SK-N-SH treated with all-trans-retinoic acid at 6 μM for 48 hours (cell line): ENCODE results near the gene LYL1.

Experiments
- ATAC-seq: fragments of 200-7000 bp; cut with Tn5 transposase; 3 replicates; pipeline ENCODE4 v1.9.1; 2020; ENCODE audit warnings: mild to moderate bottlenecking, moderate library complexity
- ARNTL ChIP-seq: fragments of 450-650 bp; formaldehyde crosslinking; IDR thresholded peaks from 2 replicates; pipeline ENCODE4 v1.5.0; 2020; ENCODE audit warnings: low read depth, mild to moderate bottlenecking, moderate library complexity, borderline replicate concordance
- BACH2 ChIP-seq: fragments of 250-450 bp; sonication (Bioruptor Pico); IDR thresholded peaks from 2 replicates; pipeline ENCODE4 v1.9.0; 2021; ENCODE audit warnings: mild to moderate bottlenecking, borderline replicate concordance
- CREB5 ChIP-seq: fragments of 250-450 bp; sonication (Bioruptor Pico); IDR thresholded peaks from 2 replicates; pipeline ENCODE4 v1.5.1; 2020; ENCODE audit warnings: low read depth, mild to moderate bottlenecking, moderate library complexity
- CSDC2 ChIP-seq: fragments of 250-450 bp; sonication (Bioruptor Pico); IDR thresholded peaks from 2 replicates; pipeline ENCODE4 v1.5.0; 2020; ENCODE audit warnings: mild to moderate bottlenecking, moderate library complexity
- ESRRG ChIP-seq: fragments of 250-450 bp; sonication (Bioruptor Pico); IDR thresholded peaks from 2 replicates; pipeline ENCODE4 v1.6.1; 2021; ENCODE audit warnings: mild to moderate bottlenecking
- GLIS3 ChIP-seq: fragments of 250-450 bp; sonication (Bioruptor Pico); IDR thresholded peaks from 2 replicates; pipeline ENCODE4 v1.5.0; 2020; ENCODE audit warnings: mild to moderate bottlenecking, moderate library complexity
- ISL1 ChIP-seq: fragments of 250-450 bp; sonication (Bioruptor Pico); IDR thresholded peaks from 2 replicates; pipeline ENCODE4 v2.1.2; 2022; ENCODE audit warnings: mild to moderate bottlenecking, moderate library complexity
- OSR1 ChIP-seq: fragments of 250-450 bp; sonication (Bioruptor Pico); IDR thresholded peaks from 2 replicates; pipeline ENCODE4 v1.8.0; 2022; ENCODE audit warnings: moderate library complexity, mild to moderate bottlenecking, inconsistent platforms
- PPARA ChIP-seq: fragments of 250-450 bp; sonication (Bioruptor Pico); IDR thresholded peaks from 2 replicates; pipeline ENCODE4 v1.5.0; 2020; ENCODE audit warnings: mild to moderate bottlenecking, borderline replicate concordance
- RARB ChIP-seq: fragments of 250-450 bp; sonication (Bioruptor Pico); IDR thresholded peaks from 2 replicates; pipeline ENCODE4 v1.8.0; 2021; ENCODE audit warnings: mild to moderate bottlenecking, moderate library complexity
- SNAI2 ChIP-seq: fragments of 250-450 bp; sonication (Bioruptor Pico); IDR thresholded peaks from 2 replicates; pipeline ENCODE4 v1.5.0; 2020; ENCODE audit warnings: mild to moderate bottlenecking, moderate library complexity
- TCF4 ChIP-seq: fragments of 250-450 bp; sonication (Bioruptor Pico); IDR thresholded peaks from 2 replicates; pipeline ENCODE4 v1.8.0; 2021; ENCODE audit warnings: mild to moderate bottlenecking, moderate library complexity, borderline replicate concordance
- TOX ChIP-seq: fragments of 250-450 bp; sonication (Bioruptor Pico); IDR thresholded peaks from 2 replicates; pipeline ENCODE4 v1.8.0; 2021; ENCODE audit warnings: mild to moderate bottlenecking, moderate library complexity, borderline replicate concordance
- ZC3H10 ChIP-seq: fragments of 250-450 bp; sonication (Bioruptor Pico); IDR thresholded peaks from 2 replicates; pipeline ENCODE4 v1.5.1; 2021; ENCODE audit warnings: mild to moderate bottlenecking, moderate library complexity
- ZFP3 ChIP-seq: fragments of 250-450 bp; sonication (Bioruptor Pico); IDR thresholded peaks from 2 replicates; pipeline ENCODE4 v1.5.0; 2020; ENCODE audit warnings: mild to moderate bottlenecking, moderate library complexity
- ZFP30 ChIP-seq: fragments of 450-650 bp; formaldehyde crosslinking; IDR thresholded peaks from 2 replicates; pipeline ENCODE4 v1.5.0; 2022; ENCODE audit warnings: mild to moderate bottlenecking, moderate library complexity
- ZNF565 ChIP-seq: fragments of 450-650 bp; formaldehyde crosslinking; conservative IDR thresholded peaks from 2 replicates; pipeline ENCODE4 v1.5.0; 2020; ENCODE audit warnings: low read depth, mild to moderate bottlenecking, moderate library complexity
- ZNF70 ChIP-seq: fragments of 450-650 bp; formaldehyde crosslinking; IDR thresholded peaks from 2 replicates; pipeline ENCODE4 v1.5.0; 2020; ENCODE audit warnings: mild to moderate bottlenecking, moderate library complexity
- ZNF8 ChIP-seq: fragments of 450-650 bp; formaldehyde crosslinking; IDR thresholded peaks from 2 replicates; pipeline ENCODE4 v1.5.0; 2020; ENCODE audit warnings: mild to moderate bottlenecking, moderate library complexity
- TF ChIP-seq, protein P1 (sequence below): fragments of 250-450 bp; sonication (Bioruptor Pico); IDR thresholded peaks from 2 replicates; pipeline ENCODE4 v1.5.1; 2021; ENCODE audit warnings: mild to moderate bottlenecking, moderate library complexity
- TF ChIP-seq, protein P2 (sequence below): fragments of 250-450 bp; sonication (Bioruptor Pico); IDR thresholded peaks from 2 replicates; pipeline ENCODE4 v1.8.0; 2021; ENCODE audit warnings: low read depth, mild to moderate bottlenecking, moderate library complexity, borderline replicate concordance
- TF ChIP-seq, protein P3 (sequence below): fragments of 250-450 bp; sonication (Bioruptor Pico); IDR thresholded peaks from 2 replicates; pipeline ENCODE4 v1.8.0; 2020; ENCODE audit warnings: mild to moderate bottlenecking, moderate library complexity, borderline replicate concordance

Gene LYL1

DNA sequence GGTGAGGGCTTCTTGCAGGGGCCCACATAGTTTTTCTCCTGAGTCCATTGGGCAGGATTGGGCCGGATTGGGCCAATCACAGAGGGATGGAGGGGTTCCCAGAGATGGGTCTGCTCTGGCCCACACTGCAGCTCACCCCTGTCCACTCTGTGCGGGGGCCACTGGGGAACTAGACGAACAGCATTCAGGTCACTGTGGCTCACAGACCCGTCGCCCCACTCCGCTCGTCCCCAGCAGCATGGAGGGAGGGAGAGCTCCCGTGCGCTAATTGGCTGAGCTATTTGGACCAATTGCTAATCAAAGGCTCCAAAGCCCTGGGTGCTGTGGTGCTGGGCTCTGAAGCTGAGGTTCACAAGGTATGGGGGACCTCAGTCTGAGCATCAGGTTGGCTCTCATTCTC, 26.7 kb upstream of the LYL1 start (continued):
- TF ChIP-seq, protein P1, sequence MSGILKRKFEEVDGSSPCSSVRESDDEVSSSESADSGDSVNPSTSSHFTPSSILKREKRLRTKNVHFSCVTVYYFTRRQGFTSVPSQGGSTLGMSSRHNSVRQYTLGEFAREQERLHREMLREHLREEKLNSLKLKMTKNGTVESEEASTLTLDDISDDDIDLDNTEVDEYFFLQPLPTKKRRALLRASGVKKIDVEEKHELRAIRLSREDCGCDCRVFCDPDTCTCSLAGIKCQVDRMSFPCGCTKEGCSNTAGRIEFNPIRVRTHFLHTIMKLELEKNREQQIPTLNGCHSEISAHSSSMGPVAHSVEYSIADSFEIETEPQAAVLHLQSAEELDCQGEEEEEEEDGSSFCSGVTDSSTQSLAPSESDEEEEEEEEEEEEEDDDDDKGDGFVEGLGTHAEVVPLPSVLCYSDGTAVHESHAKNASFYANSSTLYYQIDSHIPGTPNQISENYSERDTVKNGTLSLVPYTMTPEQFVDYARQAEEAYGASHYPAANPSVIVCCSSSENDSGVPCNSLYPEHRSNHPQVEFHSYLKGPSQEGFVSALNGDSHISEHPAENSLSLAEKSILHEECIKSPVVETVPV (CRISPR knock-in tag) = no peak
- TF ChIP-seq ISL1 (CRISPR knock-in tag) = no peak
- TF ChIP-seq, protein P2, sequence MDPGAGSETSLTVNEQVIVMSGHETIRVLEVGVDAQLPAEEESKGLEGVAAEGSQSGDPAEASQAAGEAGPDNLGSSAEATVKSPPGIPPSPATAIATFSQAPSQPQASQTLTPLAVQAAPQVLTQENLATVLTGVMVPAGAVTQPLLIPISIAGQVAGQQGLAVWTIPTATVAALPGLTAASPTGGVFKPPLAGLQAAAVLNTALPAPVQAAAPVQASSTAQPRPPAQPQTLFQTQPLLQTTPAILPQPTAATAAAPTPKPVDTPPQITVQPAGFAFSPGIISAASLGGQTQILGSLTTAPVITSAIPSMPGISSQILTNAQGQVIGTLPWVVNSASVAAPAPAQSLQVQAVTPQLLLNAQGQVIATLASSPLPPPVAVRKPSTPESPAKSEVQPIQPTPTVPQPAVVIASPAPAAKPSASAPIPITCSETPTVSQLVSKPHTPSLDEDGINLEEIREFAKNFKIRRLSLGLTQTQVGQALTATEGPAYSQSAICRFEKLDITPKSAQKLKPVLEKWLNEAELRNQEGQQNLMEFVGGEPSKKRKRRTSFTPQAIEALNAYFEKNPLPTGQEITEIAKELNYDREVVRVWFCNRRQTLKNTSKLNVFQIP (CRISPR knock-in tag) = no peak

DNA sequence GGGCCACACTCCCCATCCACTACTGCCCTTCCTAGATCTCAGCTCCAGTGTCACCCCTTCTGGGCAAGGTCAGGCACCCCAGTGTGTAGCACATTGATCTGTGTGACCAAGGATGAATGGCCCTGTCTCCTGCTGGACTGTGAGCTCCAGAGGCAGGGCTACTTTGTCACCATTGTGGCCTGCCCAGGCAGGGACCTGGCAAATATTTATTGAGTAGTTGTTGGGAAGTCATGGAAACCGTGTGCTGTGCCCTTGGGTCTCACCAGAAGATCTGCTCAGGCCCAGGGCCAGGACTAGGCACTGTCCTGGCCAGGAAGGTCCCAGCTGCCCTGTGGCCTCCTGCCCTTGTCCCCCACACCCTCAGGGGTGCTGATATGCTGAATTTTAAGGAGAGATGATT, 25.9 kb upstream of the LYL1 start:
- TF ChIP-seq ZNF70 (CRISPR knock-in tag) (no peak), CREB5 (no peak), GLIS3 (CRISPR knock-in tag) (no peak), ZC3H10 (CRISPR knock-in tag) (no peak), CSDC2 (CRISPR knock-in tag) (no peak), ZFP30 (CRISPR knock-in tag) (no peak), TOX (no peak), BACH2 (no peak), ZNF8 (no peak), ZNF565 (no peak), ARNTL (CRISPR knock-in tag) (no peak), PPARA (CRISPR knock-in tag) (no peak), ISL1 (CRISPR knock-in tag) (no peak), SNAI2 (CRISPR knock-in tag) (no peak), ZFP3 (CRISPR knock-in tag) (no peak)
- TF ChIP-seq, protein P3, sequence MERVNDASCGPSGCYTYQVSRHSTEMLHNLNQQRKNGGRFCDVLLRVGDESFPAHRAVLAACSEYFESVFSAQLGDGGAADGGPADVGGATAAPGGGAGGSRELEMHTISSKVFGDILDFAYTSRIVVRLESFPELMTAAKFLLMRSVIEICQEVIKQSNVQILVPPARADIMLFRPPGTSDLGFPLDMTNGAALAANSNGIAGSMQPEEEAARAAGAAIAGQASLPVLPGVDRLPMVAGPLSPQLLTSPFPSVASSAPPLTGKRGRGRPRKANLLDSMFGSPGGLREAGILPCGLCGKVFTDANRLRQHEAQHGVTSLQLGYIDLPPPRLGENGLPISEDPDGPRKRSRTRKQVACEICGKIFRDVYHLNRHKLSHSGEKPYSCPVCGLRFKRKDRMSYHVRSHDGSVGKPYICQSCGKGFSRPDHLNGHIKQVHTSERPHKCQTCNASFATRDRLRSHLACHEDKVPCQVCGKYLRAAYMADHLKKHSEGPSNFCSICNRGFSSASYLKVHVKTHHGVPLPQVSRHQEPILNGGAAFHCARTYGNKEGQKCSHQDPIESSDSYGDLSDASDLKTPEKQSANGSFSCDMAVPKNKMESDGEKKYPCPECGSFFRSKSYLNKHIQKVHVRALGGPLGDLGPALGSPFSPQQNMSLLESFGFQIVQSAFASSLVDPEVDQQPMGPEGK (CRISPR knock-in tag) = no peak
- TF ChIP-seq, protein P1 (CRISPR knock-in tag) = no peak
- TF ChIP-seq, all 23 proteins: peak for 0
- ATAC-seq = no peak

- TF ChIP-seq, protein P1 (CRISPR knock-in tag) = no peak
- no peak for TF ChIP-seq TCF4
- no peak for TF ChIP-seq ZNF8
- TF ChIP-seq SNAI2 (CRISPR knock-in tag) = no peak
- TF ChIP-seq ZC3H10 (CRISPR knock-in tag) = no peak
- no peak for TF ChIP-seq ZNF70 (CRISPR knock-in tag)
- ATAC-seq = no peak
Measured at GRCh38 chr19:13127811-13128575, 25.3 kb upstream of the LYL1 start.

GRCh38 chr19:13127051-13127450, 24.4 kb upstream of the LYL1 start:
- no peak for ATAC-seq
- TF ChIP-seq ARNTL (CRISPR knock-in tag) = no peak
- no peak for TF ChIP-seq ESRRG (CRISPR knock-in tag)
- TF ChIP-seq RARB (CRISPR knock-in tag) = no peak
- TF ChIP-seq ZC3H10 (CRISPR knock-in tag) = no peak
- no peak for TF ChIP-seq GLIS3 (CRISPR knock-in tag)
- no peak for TF ChIP-seq ZNF565
- TF ChIP-seq SNAI2 (CRISPR knock-in tag) = no peak
- no peak for TF ChIP-seq PPARA (CRISPR knock-in tag)
- no peak for TF ChIP-seq OSR1 (CRISPR knock-in tag)
